Right cardiac atrium (tissue), 5 donors: Measurements from ENCODE around the gene SLC6A2. TPM values are rescaled to one million over a fixed set of nuclear protein-coding genes. Genes with fewer than 3 reads are reported as not detected.

Source experiments
- ATAC-seq, 2 donors: fragments of 200-7000 bp; cut with Tn5 transposase; one replicate each; pipeline versions ENCODE4 v1.8.0 to v1.9.1; 2020; ENCODE audit warnings: moderate library complexity in 2 of 2, mild to moderate bottlenecking in 1 of 2
- DNase-seq, 3 donors: peaks; one replicate each; pipeline ENCODE4 v3.0.0-alpha.2; 2020
- H3K27ac ChIP-seq: one replicate; pipeline ENCODE4 v1.5.1; 2013; ENCODE audit warnings: mild to moderate bottlenecking, low read length, control low read depth, moderate library complexity
- H3K27me3 ChIP-seq: one replicate; pipeline ENCODE4 v1.6.1; 2013; ENCODE audit not compliant: control insufficient read depth, insufficient read depth
- H3K4me1 ChIP-seq: one replicate; pipeline ENCODE4 v1.6.1; 2013; ENCODE audit warnings: low read length; ENCODE audit not compliant: control insufficient read depth, insufficient read depth
- H3K4me3 ChIP-seq: one replicate; pipeline ENCODE4 v1.5.1; 2013; ENCODE audit warnings: low read length, control low read depth
- H3K9me3 ChIP-seq: one replicate; pipeline ENCODE4 v1.6.1; 2013; ENCODE audit warnings: low read length; ENCODE audit not compliant: control insufficient read depth
- WGBS: extraction: QIAGEN DNeasy Blood & Tissue Kit; methylation state at CpG from one replicate; pipeline ENCODE4 v1.1.7; 2013; 5-methylcytosine and 5-hydroxymethylcytosine counted together
- intact Hi-C, 4 donors: fragments of 100-400 bp; cut with DNase I; formaldehyde crosslinking; loops; one replicate each; pipeline versions ENCODE4 v1.11.0 to v1.14.0; 2022 to 2023
- polyA plus RNA-seq: library from polyadenylated mRNA; stranded (reverse); fragments of 200-250 nt; gene quantifications from one replicate; pipeline ENCODE4 v1.2.3, GENCODE V29; 2013
- total RNA-seq, 4 donors: library from RNA; stranded (reverse); fragmentation: NEBNext Ultra II Directional; extraction: Animal tissue kit (Norgen Biotek cat#: 25700); gene quantifications; one replicate each; pipeline ENCODE4 v1.2.1, GENCODE V29; 2021
- donor health status: healthy with polysubstance abuse.
- donor health status: DM: no; HTN: yes; CAD: no.
- donor health status: DM: no; HTN: no; CAD: no.
- donor health status: DM: no; HTN: yes; CAD: no; lungs with severe emphysema.
- donor health status: DM: yes; HTN: yes; CAD: no.

The SLC6A2 gene
- total and polyA plus RNA-seq, 5 donors, result not detected

GRCh38 chr16:55700067-55700466, 44.3 kb downstream of the SLC6A2 start:
- Histone ChIP-seq H3K4me3 (no peak overlapping the region), H3K4me1 (no peaks in the 10 kb centered on the region), H3K27me3 (no peaks in the 10 kb centered on the region), H3K27ac (no peak overlapping the region), H3K9me3 (no peaks in the 10 kb centered on the region)
- no peak for ATAC-seq
- 88% methylated on average over 10 of the region's 10 CpGs for WGBS
- intact Hi-C loops, result loop anchor here (5.0 to 10.0 kb wide), 4 partner anchors 155 to 238 kb away; no protein-coding TSS in a partner anchor
- peak in 1 of 3 donors; percentile 23 for DNase-seq

DNA sequence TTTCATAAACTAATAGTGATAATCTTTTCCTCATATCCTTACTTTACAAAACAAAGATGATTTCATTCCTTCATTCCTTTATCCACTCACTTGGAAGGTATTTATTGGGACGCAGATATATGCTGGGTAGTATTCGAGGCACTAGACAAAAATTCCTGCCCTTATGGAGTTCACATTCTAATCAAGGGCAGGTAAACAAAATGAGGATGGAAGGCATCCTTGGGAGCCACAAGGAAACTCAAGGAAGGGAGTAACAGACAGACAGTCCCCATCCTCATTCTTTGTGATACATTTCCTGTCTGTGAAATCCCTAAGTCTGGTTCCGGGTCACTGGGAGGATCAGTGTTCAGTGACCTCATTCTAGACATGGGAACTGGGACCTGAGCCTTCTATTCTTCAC, 45.2 kb downstream of the SLC6A2 start:
- no peak overlapping the region for H3K4me3 ChIP-seq
- WGBS, result 77% methylated on average over 3 of the region's 3 CpGs
- ATAC-seq (no peak), DNase-seq (no peak)
- H3K27me3 ChIP-seq, result no peaks in the 10 kb centered on the region
- H3K9me3 ChIP-seq, result no peaks in the 10 kb centered on the region
- intact Hi-C loops, result loop anchor here (5.0 to 10.0 kb wide), 4 partner anchors 156 to 239 kb away; no protein-coding TSS in a partner anchor
- H3K4me1 ChIP-seq, result no peaks in the 10 kb centered on the region
- H3K27ac ChIP-seq, result no peak overlapping the region

DNA sequence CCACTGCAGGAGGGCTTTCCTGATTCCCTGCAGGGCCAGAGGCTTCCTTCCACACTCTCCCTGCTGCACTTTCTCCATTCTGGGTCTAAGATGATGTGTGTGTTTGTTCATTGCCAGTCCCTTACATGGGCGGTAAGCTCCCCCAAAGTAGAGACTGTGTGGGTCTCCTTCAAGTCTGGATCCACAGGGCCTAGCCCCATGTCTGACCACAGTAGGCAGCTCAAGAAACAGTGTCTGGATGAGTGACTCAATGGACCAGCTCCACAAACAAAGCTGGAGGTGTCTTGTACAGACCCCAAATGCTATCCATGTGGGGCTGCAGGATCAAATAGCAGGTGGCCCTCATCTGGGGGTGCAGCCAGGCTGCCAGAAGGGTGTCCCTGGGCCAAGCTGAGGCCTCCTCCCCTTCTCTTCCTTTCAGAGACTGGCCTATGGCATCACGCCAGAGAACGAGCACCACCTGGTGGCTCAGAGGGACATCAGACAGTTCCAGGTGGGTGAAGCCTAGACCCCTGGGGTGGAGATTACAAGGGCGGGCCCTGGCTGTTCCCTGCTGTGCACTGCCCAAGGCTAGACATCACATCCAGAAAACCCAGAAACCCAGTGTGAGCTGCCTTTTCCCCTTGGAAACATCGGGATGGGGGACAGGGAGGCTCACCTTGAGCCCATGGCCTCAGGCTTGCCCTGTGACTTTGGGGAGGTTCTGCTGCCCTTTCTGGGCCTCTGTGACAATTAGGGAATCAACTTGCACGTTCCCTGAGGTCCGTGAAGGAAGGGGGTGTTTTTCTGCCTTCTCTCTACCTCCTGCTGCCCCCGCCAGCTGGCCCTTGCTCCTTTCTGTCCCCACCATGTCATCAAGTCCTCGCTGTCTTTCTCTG, 45.9 kb downstream of the SLC6A2 start:
- DNase-seq (peak; percentile 66 to 81 (median 79)), ATAC-seq (peak; percentile 38 to 68)
- no peaks in the 10 kb centered on the region for H3K27me3 ChIP-seq
- H3K9me3 ChIP-seq, result no peaks in the 10 kb centered on the region
- intact Hi-C loops, result loop anchor here (2.0 to 10.0 kb wide), 5 partner anchors 157 to 239 kb away; no protein-coding TSS in a partner anchor
- 66% methylated on average over 9 of the region's 9 CpGs for WGBS
- H3K4me1 ChIP-seq, result no peaks in the 10 kb centered on the region
- H3K27ac ChIP-seq, result no peak overlapping the region
- no peak overlapping the region for H3K4me3 ChIP-seq

DNA sequence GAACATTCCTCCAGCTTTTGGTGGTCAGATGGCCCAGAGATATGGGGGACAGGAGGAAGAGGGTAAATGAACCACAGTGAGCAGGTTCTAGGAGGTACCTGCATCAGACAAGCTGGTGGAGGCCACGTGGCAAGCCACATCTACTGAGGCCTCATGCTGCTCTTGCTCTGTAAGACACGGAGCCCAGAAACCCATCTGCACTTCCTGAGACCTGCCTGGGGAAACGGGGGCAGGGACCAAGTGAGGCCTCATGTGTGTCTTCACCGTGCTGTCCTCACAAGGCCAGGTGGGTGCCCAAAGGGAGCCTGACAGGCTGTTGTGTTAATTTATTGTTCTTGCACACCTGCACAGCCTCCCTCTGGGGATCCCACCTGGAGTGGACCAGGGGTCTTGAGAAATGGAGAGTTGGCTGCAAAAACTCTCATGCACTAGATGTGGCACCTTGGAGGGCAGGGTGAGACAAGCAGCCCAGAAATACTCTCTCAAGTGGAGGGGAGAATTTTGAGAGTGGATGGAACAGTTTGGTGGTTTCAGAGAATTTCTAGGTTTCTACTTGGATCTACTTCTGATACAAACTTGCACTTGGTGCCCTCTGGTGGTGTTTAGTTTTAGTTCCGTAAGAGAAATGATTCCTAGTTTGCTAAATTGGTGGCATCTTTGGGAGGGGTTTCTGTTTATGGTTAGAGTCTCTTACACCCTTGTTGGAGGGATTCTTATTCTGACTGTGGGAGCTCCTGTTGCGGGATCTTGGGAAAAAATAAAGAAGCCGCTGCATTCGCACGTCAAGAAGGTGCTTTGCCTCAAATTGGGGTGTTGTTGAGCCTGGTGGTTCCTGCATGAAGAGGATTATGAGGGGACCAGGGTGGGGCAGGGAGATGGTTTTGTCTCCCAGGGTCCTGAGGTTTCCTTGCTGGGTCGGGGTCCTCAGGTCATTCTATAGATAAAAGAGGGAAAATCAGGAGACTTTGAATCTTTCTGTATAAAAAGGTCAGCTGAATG, 47.5 kb downstream of the SLC6A2 start:
- peak in 1 of 3 donors; percentile 50 for DNase-seq
- Histone ChIP-seq H3K9me3 (no peaks in the 10 kb centered on the region), H3K4me1 (no peaks in the 10 kb centered on the region), H3K27me3 (no peaks in the 10 kb centered on the region), H3K27ac (no peak overlapping the region), H3K4me3 (no peak overlapping the region)
- no peak for ATAC-seq
- intact Hi-C loops, result loop anchor here (2.0 to 10.0 kb wide), 5 partner anchors 159 to 241 kb away; no protein-coding TSS in a partner anchor
- 45% methylated on average over 10 of the region's 10 CpGs for WGBS

- ATAC-seq (no peak), DNase-seq (no peak)
- 29% methylated on average over 1 of the region's 1 CpG for WGBS
- intact Hi-C loops, result loop anchor here in 2 of 4 donors (10.0 kb wide), 1 partner anchor 162 kb away; no protein-coding TSS in a partner anchor
- Histone ChIP-seq H3K27ac (no peak overlapping the region), H3K27me3 (no peaks in the 10 kb centered on the region), H3K4me1 (no peaks in the 10 kb centered on the region), H3K4me3 (no peak overlapping the region), H3K9me3 (no peaks in the 10 kb centered on the region)
Observed at GRCh38 chr16:55706739-55707384, 51.1 kb downstream of the SLC6A2 start.

- Histone ChIP-seq H3K9me3 (no peaks in the 10 kb centered on the region), H3K4me3 (no peak overlapping the region), H3K27me3 (no peaks in the 10 kb centered on the region), H3K27ac (no peak overlapping the region), H3K4me1 (no peaks in the 10 kb centered on the region)
- 68% methylated on average over 5 of the region's 5 CpGs for WGBS
- intact Hi-C loops, result loop anchor here in 2 of 4 donors (10.0 kb wide), 1 partner anchor 165 kb away; no protein-coding TSS in a partner anchor
- peak in 1 of 2 donors; percentile 22 for ATAC-seq
- DNase-seq, result no peak
Observed at GRCh38 chr16:55709801-55710200, 54.0 kb downstream of the SLC6A2 start.

DNA sequence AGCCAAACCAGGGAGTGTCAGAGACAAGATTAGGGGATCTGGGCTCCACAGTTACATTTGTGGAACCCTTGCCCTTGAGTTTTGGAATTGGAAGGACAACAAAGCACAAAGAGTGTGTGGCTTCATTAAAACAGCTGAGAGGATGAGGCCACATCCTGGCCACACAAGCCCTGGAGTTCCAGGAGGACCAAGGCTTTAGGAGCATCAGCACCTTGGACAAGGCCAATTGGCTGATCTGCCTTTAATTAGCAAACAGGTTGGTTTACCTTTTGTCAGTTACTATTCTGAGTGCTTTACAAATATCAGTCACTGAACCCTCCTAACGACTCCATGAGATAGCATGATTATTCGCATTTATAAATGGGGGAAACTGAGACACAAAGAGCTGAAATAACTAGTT, 54.7 kb downstream of the SLC6A2 start:
- Histone ChIP-seq H3K27ac (no peak overlapping the region), H3K4me3 (no peak overlapping the region), H3K9me3 (no peaks in the 10 kb centered on the region), H3K27me3 (no peaks in the 10 kb centered on the region), H3K4me1 (no peaks in the 10 kb centered on the region)
- no peak for ATAC-seq
- WGBS, result 31% methylated on average over 2 of the region's 2 CpGs
- no peak for DNase-seq
- intact Hi-C loops, result no loop called here

DNA sequence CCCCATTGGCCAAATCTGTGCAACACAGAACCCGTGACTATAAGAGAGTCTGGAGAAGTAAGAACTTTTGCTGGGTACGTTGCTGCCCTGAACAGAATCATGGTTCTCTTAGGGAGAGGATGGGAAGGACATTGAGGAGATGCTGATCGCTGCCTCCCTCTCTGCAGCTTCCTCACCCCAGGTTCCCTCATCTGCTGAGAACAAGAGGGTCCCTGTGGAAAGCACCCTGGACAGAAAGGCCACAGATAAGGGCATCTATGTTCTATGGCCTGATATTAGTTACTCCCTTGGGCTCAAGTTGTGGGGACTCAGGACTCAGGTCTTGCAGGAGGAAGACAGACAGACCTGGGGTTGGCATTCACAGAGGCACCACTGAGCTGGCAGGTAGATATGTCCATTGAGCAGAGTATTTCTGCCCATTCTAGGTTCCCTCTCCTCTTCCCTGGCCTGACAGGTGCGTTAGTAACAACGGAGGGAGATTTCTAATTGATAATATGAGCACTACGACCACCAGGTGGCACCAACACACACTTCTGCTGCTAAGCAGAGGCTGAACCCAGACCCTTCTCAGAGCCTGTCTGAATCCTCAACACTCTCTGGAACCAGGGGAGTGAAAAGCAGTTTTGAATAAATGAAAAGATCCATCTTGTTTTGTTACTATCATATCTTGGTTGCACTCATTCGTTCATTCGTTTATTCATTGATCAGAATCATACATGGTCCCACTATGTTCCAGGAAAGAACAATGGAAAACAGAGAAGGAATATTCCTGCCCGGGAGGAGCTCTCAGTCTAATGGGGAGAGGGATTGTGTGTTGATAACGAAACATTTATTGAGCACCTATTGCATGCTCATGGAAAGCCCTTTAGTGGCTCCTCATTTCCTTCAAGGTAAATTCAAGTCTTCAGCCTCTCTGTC, 56.4 kb downstream of the SLC6A2 start:
- Histone ChIP-seq H3K9me3 (no peaks in the 10 kb centered on the region), H3K27ac (no peak overlapping the region), H3K4me1 (no peaks in the 10 kb centered on the region), H3K4me3 (no peak overlapping the region), H3K27me3 (no peaks in the 10 kb centered on the region)
- intact Hi-C loops, result loop anchor here (1.0 to 2.0 kb wide), 3 partner anchors 130 to 133 kb away; no protein-coding TSS in a partner anchor
- peak; percentile 65 to 88 (median 76) for DNase-seq
- WGBS, result 21% methylated on average over 10 of the region's 10 CpGs
- peak; percentile 73 to 75 for ATAC-seq

GRCh38 chr16:55713103-55713502, 57.3 kb downstream of the SLC6A2 start:
- ATAC-seq, result no peak
- DNase-seq, result no peak
- Histone ChIP-seq H3K4me3 (no peak overlapping the region), H3K4me1 (no peaks in the 10 kb centered on the region), H3K27me3 (peaks cover 3% of the 10 kb centered on the region), H3K27ac (no peak overlapping the region), H3K9me3 (no peaks in the 10 kb centered on the region)
- WGBS, result 88% methylated on average over 1 of the region's 1 CpG
- intact Hi-C loops, result loop anchor here in 3 of 4 donors (2.0 kb wide), 2 partner anchors 130 to 132 kb away; no protein-coding TSS in a partner anchor
